Gastrocnemius medialis (tissue), 4 donors: ENCODE data around the gene KRT2.

Experiments used
- CTCF ChIP-seq, 5 experiments: fragments of 450-650 bp in 3 of 5; fragments of 200-600 bp in 2 of 5; sonication (generic) in 2 of 5; IDR thresholded peaks in 4 of 5; conservative IDR thresholded peaks in 1 of 5; 1 replicate in 4 of 5; 2 replicates in 1 of 5; pipeline ENCODE4 v1.5.1; 2016 to 2019; ENCODE audit warnings: antibody characterized with exemption in 5 of 5, mild to moderate bottlenecking in 3 of 5, moderate library complexity in 3 of 5
- POLR2A ChIP-seq, 2 donors: fragments of 450-650 bp; IDR thresholded peaks; one replicate each; pipeline ENCODE4 v1.6.1; 2017; ENCODE audit warnings: antibody characterized with exemption in 2 of 2, mild to moderate bottlenecking in 2 of 2, moderate library complexity in 2 of 2

- no peak for TF ChIP-seq POLR2A (IDR thresholded peaks at IDR 0.05)
- no peak for TF ChIP-seq CTCF (IDR thresholded peaks at IDR 0.05 in 4 of 5, conservative IDR thresholded peaks at IDR 0.05 in 1 of 5)
Observed at GRCh38 chr12:52644078-52644415, 8.0 kb downstream of the KRT2 start.
